Omental fat pad (tissue), 4 donors: Measurements from ENCODE around the gene COL6A2. TPM values are rescaled to one million over a fixed set of nuclear protein-coding genes. Genes with fewer than 3 reads are reported as not detected.

Source experiments
- ATAC-seq: fragments of 150-250 bp; one replicate; pipeline ENCODE4 v1.9.1; 2016; ENCODE audit warnings: mild to moderate bottlenecking, moderate library complexity; ENCODE audit not compliant: low FRiP score
- DNase-seq: peaks from one replicate; pipeline ENCODE4 v3.0.0-alpha.2; 2019; ENCODE audit warnings: low spot score
- total RNA-seq, 4 donors: library from RNA; depleted of rRNA; stranded (reverse); fragments of >200 nt; gene quantifications; one replicate each; pipeline ENCODE4 v1.1.0, GENCODE V29; 2016
- TF ChIP-seq, protein P1 (sequence below), 3 donors: fragments of 450-650 bp; IDR thresholded peaks; one replicate each; pipeline ENCODE4 v1.5.1; 2016 to 2017; ENCODE audit warnings: antibody characterized with exemption in 3 of 3, mild to moderate bottlenecking in 3 of 3, moderate library complexity in 2 of 3

COL6A2 gene
- total RNA-seq, 4 donors from 2014 or later: 480 to 1,153 (median 616) TPM

DNA sequence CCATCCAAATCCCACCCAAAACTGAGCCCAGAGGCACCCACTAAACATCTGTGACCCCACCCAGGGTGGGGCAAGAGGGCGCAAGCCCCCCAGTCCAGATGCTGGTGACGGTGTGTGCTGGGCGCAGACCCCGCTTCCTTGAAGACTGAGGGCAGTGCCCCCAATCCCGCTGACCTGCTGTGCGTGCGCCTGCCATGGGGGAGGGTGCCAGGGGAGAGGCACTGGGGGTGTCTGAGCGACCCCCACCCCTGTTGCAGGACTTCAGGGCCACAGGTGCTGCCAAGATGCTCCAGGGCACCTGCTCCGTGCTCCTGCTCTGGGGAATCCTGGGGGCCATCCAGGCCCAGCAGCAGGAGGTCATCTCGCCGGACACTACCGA is 13.3 kb downstream of the COL6A2 start:
- ATAC-seq (no peak), DNase-seq (peak; percentile 2)
- TF ChIP-seq, protein P1, sequence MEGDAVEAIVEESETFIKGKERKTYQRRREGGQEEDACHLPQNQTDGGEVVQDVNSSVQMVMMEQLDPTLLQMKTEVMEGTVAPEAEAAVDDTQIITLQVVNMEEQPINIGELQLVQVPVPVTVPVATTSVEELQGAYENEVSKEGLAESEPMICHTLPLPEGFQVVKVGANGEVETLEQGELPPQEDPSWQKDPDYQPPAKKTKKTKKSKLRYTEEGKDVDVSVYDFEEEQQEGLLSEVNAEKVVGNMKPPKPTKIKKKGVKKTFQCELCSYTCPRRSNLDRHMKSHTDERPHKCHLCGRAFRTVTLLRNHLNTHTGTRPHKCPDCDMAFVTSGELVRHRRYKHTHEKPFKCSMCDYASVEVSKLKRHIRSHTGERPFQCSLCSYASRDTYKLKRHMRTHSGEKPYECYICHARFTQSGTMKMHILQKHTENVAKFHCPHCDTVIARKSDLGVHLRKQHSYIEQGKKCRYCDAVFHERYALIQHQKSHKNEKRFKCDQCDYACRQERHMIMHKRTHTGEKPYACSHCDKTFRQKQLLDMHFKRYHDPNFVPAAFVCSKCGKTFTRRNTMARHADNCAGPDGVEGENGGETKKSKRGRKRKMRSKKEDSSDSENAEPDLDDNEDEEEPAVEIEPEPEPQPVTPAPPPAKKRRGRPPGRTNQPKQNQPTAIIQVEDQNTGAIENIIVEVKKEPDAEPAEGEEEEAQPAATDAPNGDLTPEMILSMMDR (IDR thresholded peaks at IDR 0.05): no peak

DNA sequence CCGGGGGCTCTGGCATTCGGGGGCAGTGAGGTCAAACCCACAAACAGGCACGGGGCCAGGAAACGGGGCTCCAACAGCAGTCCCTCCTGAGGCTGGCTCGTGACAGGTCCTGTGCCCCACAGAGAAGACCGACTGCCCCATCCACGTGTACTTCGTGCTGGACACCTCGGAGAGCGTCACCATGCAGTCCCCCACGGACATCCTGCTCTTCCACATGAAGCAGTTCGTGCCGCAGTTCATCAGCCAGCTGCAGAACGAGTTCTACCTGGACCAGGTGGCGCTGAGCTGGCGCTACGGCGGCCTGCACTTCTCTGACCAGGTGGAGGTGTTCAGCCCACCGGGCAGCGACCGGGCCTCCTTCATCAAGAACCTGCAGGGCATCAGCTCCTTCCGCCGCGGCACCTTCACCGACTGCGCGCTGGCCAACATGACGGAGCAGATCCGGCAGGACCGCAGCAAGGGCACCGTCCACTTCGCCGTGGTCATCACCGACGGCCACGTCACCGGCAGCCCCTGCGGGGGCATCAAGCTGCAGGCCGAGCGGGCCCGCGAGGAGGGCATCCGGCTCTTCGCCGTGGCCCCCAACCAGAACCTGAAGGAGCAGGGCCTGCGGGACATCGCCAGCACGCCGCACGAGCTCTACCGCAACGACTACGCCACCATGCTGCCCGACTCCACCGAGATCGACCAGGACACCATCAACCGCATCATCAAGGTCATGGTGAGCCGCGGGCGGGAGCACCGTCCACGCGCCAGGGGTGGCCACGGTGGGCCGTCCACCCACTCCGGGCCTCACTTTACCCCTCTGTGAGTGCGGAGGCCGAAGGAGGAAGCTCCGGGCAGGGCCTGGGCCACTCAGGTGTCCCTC is 14.2 kb downstream of the COL6A2 start:
- TF ChIP-seq, protein P1 (IDR thresholded peaks at IDR 0.05): no peak
- DNase-seq (peak; percentile 18), ATAC-seq (no peak)

DNA sequence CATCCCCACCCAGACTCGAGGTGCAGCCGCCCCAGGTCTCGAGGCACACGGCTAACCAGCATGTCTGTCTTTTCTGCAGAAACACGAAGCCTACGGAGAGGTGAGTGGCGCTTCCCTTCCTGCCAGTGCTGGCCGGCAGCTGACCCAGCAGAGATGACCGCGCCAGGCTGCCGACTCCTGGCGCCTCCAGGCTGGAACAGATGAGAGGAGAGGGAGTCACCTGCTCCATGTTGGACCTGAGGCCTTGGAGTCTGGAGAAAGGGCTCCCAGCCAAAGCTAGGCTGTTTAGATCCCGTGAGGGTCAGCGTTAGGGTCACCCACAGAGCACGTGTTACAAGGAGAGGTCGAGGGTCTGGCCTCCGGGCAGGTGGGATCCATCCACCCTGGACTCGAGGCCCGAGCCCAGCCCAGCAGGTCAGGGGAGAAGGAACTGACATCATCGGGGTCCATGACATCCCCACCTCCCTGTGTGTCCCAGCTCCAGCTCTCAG is 14.9 kb downstream of the COL6A2 start:
- ATAC-seq: no peak
- TF ChIP-seq, protein P1 (IDR thresholded peaks at IDR 0.05): no peak
- peak; percentile 3 for DNase-seq

DNA sequence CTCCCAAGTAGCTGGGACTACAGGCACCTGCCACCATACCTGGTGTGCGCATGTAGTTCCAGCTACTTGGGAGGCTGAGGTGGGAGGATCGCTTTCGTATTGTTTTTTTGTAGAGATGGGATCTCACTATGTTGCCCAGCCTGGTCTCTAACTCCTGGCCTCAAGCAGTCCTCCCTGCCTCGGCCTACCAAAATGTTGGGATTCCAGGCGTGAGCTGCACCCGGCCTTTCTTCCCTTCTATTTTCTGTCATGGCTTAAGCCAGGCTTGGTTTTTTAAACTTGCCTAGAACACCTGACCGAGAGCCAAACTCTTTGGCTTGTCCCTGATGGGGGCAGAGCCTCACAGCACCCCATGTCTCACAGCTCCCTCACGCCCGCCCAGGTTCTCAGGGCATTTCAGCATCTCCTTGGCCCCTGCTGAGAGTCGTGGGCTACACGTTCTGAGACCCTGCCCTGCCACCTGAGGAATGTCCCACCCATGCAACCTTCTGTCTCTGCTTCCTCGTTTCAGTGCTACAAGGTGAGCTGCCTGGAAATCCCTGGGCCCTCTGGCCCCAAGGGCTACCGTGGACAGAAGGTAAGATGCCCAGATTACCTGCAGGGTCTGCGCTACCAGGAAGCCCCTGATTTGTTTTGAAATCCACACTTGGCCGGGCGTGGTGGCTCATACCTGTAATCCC is 15.7 kb downstream of the COL6A2 start:
- TF ChIP-seq, protein P1 (IDR thresholded peaks at IDR 0.05): no peak
- peak; percentile 9 for DNase-seq
- no peak for ATAC-seq

DNA sequence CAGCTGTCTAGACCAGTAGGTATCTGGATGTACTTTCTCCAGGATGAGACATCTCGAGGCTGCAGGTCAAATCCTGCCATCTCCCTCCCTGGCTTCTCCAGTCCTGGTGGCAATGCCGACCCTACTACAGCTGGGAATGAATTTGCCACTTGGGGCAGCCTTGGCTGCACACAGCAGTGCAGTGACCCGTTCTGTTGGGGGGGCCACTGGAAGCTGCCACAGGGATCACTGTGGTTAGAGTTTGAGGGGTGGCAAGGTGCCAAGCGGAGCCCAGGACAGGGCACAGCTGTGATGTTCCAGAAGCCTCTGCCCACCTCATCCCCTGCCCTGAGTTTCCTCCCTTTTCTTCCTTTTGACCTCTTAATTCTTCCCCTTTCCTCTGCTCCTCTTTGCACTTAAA is 17.1 kb downstream of the COL6A2 start:
- DNase-seq: peak; percentile 14
- TF ChIP-seq, protein P1 (IDR thresholded peaks at IDR 0.05): no peak
- ATAC-seq: no peak

DNA sequence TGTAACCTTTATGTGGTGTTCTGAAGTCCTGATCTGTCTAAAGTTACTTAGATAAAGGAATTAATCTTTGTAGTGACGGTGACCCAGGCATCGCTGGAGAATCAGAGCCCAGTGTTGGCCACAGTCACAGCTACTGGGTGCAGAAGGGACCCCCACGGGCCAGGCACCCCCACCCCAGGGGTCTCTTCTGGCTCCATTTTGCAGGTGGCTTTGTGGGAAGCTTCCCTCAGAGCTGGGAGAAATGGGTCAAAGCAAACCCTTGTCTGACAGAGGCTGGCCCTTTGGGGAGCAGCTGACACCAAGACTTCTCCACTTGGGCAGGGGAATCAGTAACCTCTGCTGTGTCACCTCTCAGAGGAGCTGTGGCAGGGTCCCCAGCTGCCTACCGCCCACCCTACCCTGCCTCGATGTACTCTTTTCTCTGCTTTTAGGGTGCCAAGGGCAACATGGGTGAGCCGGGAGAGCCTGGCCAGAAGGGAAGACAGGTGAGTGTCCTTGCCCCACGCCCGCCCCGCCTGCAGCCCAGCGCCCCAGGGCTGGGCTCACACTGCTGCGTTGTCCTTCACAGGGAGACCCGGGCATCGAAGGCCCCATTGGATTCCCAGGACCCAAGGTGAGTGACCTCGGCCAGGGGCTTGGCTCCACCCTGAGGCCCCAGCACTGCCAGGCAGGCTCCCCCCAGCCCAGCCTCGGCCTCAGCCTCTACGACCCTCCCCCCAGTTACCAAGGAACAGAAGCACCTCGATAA is 17.7 kb downstream of the COL6A2 start:
- TF ChIP-seq, protein P1 (IDR thresholded peaks at IDR 0.05): no peak
- peak; percentile 1 for DNase-seq
- no peak for ATAC-seq
